Body of pancreas (tissue), 4 donors: Measurements from ENCODE around the gene SLC38A10. TPM values are rescaled to one million over a fixed set of nuclear protein-coding genes. Genes with fewer than 3 reads are reported as not detected.

Source experiments
- ATAC-seq: fragments of 150-250 bp; one replicate; pipeline ENCODE4 v1.9.1; 2016
- DNase-seq, 4 donors: peaks; one replicate each; pipeline ENCODE4 v3.0.0-alpha.2; 2019
- H3K27ac ChIP-seq, 4 donors: fragments of 200-600 bp; sonication (generic); 1 replicate in 3 of 4; 2 replicates in 1 of 4; pipeline versions ENCODE4 v1.5.1 to v1.6.1; 2016 to 2019; ENCODE audit warnings: mild to moderate bottlenecking in 1 of 4, mixed read lengths in 1 of 4, moderate library complexity in 1 of 4
- H3K27me3 ChIP-seq, 2 donors: fragments of 200-600 bp; sonication (generic); one replicate each; pipeline ENCODE4 v1.6.0; 2016; ENCODE audit warnings: mild to moderate bottlenecking in 1 of 2
- H3K36me3 ChIP-seq, 2 donors: fragments of 200-600 bp; sonication (generic); replicated peaks in 1 of 2; 2 replicates each; pipeline ENCODE4 v1.5.1; 2016; ENCODE audit warnings: low read depth in 2 of 2; ENCODE audit not compliant: insufficient read depth in 1 of 2
- H3K4me1 ChIP-seq: fragments of 200-600 bp; sonication (generic); one replicate; pipeline ENCODE4 v1.6.0; 2016
- H3K4me3 ChIP-seq, 2 donors: fragments of 200-600 bp; sonication (generic); 1 replicate in 1 of 2; 2 replicates in 1 of 2; pipeline ENCODE4 v1.5.1; 2016 to 2019
- H3K9me3 ChIP-seq, 3 donors: fragments of 200-600 bp; sonication (generic); 1 replicate in 2 of 3; 2 replicates in 1 of 3; pipeline ENCODE4 v1.5.1; 2016
- CTCF ChIP-seq, 7 experiments: fragments of 450-650 bp in 4 of 7; fragments of 200-600 bp in 3 of 7; sonication (generic) in 3 of 7; IDR thresholded peaks; one replicate each; pipeline ENCODE4 v1.5.1; 2016 to 2019; ENCODE audit warnings: antibody characterized with exemption in 7 of 7
- POLR2A ChIP-seq, 3 donors: fragments of 450-650 bp; IDR thresholded peaks; one replicate each; pipeline ENCODE4 v1.6.1; 2016; ENCODE audit warnings: antibody characterized with exemption in 3 of 3, mild to moderate bottlenecking in 2 of 3
- WGBS, 2 donors: methylation state at CpG; one replicate each; pipeline ENCODE4 v1.1.5; 2017; 5-methylcytosine and 5-hydroxymethylcytosine counted together
- intact Hi-C: fragments of 100-400 bp; cut with DNase I; formaldehyde crosslinking; loops from one replicate; pipeline ENCODE4 v1.15.1; 2023
- total RNA-seq, 2 donors: library from RNA; depleted of rRNA; stranded (reverse); fragments of >200 nt; gene quantifications; one replicate each; pipeline ENCODE4 v1.1.0, GENCODE V29; 2016

SLC38A10 gene
- total RNA-seq, 2 donors from 2014 or later, result 102 to 203 TPM

DNA sequence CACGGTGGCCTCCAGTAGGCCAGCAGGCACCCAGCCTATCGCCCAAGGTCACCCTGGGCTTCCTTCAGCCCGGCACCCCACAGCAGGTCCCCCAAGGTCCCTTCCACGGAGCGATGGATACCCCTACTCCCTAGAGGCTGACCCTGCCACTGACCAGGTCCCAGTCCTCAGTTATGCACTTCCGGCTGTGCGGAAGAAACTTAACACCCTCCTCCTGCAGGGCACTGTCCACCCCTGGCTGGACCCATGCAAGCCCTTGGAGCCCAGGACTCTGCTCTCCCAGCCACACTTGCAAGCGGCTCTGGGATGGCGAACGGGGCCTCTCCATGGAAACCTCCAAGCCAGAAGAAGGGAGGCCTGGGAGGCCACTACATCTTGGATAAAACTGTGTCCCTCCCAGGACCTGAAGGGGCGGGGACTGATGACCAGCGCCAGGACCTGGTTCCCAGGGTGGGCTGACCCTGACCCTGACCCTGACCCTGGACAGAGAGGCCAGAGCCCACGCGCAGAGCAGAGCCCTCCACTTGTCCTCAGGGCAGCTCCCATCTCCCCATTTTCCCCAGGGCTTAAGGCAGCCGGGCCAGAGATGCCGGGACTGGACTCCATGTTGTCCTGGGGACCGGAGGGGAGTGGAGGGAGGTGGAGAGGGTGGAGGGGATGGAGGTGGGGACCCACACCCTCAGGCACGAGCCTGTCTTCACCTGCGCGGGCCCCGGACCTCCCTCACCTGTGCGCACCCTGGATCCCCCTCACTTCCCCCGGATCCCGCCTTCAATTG is 73.1 kb downstream of the SLC38A10 start:
- Histone ChIP-seq H3K4me1 (peaks cover 23% of the 10 kb centered on the region), H3K27me3 (no peaks in the 10 kb centered on the region), H3K9me3 (no peaks in the 10 kb centered on the region), H3K27ac (no peak overlapping the region), H3K36me3 (no peaks in the 10 kb centered on the region), H3K4me3 (peak overlapping the region; percentile 31 to 58)
- intact Hi-C loops, result no loop called here
- no peak for DNase-seq
- 10 to 12% methylated on average over 19 to 24 of the region's 24 CpGs for WGBS, 2 donors
- TF ChIP-seq POLR2A (IDR thresholded peaks at IDR 0.05) (no peak), CTCF (IDR thresholded peaks at IDR 0.05) (no peak)
- ATAC-seq, result no peak

- H3K27ac ChIP-seq, result no peak overlapping the region
- no peaks in the 10 kb centered on the region for H3K9me3 ChIP-seq
- peaks cover 23% of the 10 kb centered on the region for H3K4me1 ChIP-seq
- intact Hi-C loops, result no loop called here
- H3K27me3 ChIP-seq, result no peaks in the 10 kb centered on the region
- DNase-seq (no peak), ATAC-seq (no peak)
- H3K4me3 ChIP-seq, result no peak overlapping the region
- 47 to 73% methylated on average over 6 to 11 of the region's 11 CpGs for WGBS, 2 donors
- H3K36me3 ChIP-seq, result no peaks in the 10 kb centered on the region
- no peak for TF ChIP-seq POLR2A (IDR thresholded peaks at IDR 0.05)
- no peak for TF ChIP-seq CTCF (IDR thresholded peaks at IDR 0.05)
Measured at GRCh38 chr17:81221371-81221841, 73.7 kb downstream of the SLC38A10 start.

DNA sequence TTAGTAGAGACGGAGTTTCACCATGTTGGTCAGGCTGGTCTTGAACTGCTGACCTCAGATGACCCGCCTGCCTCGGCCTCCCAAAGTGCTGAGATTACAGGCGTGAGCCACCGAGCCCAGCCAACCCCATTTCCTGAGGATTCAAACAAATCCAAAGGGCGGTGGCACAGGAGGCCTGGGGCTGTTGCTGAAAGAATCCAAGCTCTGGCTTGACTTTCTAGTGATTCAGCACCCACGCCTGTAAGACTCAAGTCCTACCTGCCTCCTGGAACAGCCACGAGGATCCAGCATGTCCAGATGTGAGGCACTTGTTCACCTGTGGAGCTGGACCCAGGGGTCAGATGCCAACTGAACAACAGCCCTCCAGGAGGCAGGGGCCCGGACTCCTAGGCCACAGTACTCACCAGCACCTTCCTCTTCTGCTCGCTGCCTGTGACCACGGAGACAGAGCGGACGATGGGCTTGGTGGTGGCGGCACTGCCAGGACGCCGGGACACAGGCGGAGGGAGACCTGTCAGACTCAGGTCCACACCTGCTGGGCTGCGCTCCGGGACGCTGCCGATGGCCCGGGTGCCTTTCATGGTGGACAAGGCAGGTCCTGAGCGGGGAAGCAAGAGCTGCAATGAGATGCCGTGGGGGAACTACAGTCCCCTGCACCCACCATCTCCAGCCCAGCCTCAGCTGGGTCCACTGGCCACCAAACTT is 75.5 kb downstream of the SLC38A10 start:
- peaks cover 23% of the 10 kb centered on the region for H3K4me1 ChIP-seq
- H3K36me3 ChIP-seq, result no peaks in the 10 kb centered on the region
- WGBS, 2 donors, result 82 to 92% methylated on average over 2 to 23 of the region's 24 CpGs
- H3K27me3 ChIP-seq, result no peaks in the 10 kb centered on the region
- no peaks in the 10 kb centered on the region for H3K9me3 ChIP-seq
- intact Hi-C loops, result no loop called here
- H3K4me3 ChIP-seq, result no peak overlapping the region
- no peak for TF ChIP-seq POLR2A (IDR thresholded peaks at IDR 0.05)
- no peak for TF ChIP-seq CTCF (IDR thresholded peaks at IDR 0.05)
- ATAC-seq (no peak), DNase-seq (no peak)
- H3K27ac ChIP-seq, result no peak overlapping the region

DNA sequence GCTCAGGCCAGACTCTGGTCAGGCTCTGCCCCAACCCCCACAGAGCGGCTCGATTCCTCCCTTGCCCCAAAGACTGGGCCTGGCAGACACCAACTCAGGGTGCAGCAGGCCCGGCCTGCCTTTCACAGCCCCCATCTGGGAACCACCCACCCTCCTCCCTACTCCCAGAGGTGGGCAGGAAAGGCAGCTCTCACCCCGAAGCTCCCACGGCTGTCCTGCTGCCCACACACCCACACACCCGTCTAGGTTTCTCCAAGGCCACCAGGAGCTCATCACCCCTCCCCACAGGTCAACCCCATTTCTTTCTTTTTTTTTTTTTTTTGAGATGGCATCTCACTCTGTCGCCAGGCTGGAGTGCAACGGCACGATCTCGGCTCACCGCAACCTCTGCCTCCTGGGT is 76.1 kb downstream of the SLC38A10 start:
- WGBS, 2 donors, result 87 to 94% methylated on average over 8 to 9 of the region's 11 CpGs
- H3K4me3 ChIP-seq, result no peak overlapping the region
- H3K27me3 ChIP-seq, result no peaks in the 10 kb centered on the region
- H3K9me3 ChIP-seq, result no peaks in the 10 kb centered on the region
- no peak overlapping the region for H3K27ac ChIP-seq
- no peaks in the 10 kb centered on the region for H3K36me3 ChIP-seq
- DNase-seq (no peak), ATAC-seq (no peak)
- intact Hi-C loops, result no loop called here
- TF ChIP-seq CTCF (IDR thresholded peaks at IDR 0.05), result no peak
- TF ChIP-seq POLR2A (IDR thresholded peaks at IDR 0.05), result no peak
- H3K4me1 ChIP-seq, result peaks cover 22% of the 10 kb centered on the region
